AG04450 (cell line): ENCODE data around the gene RFX1. TPM values are rescaled to one million over a fixed set of nuclear protein-coding genes. Genes with fewer than 3 reads are reported as not detected.

Experiments
- CTCF ChIA-PET: fragments of 300-600, 350-600 bp; formaldehyde crosslinking; extraction: SDS; loops from one replicate; lab custom pipeline; 2022; ENCODE audit warnings: antibody characterized with exemption, inconsistent platforms; lab: Charles Lee
- POLR2A ChIA-PET: fragments of 350-600 bp; formaldehyde crosslinking; extraction: SDS; loops from one replicate; lab custom pipeline; 2021; ENCODE audit warnings: antibody characterized with exemption, inconsistent platforms; lab: Yijun Ruan, JAX
- DNase-seq: peaks from one replicate; pipeline ENCODE4 v3.0.0-alpha.2; 2011; ENCODE audit warnings: low read depth, low spot score
- H3K27ac ChIP-seq: one replicate; pipeline ENCODE4 v1.5.1; 2012; ENCODE audit warnings: low read depth, low read length, control low read depth
- H3K27me3 ChIP-seq: one replicate; pipeline ENCODE4 v1.6.0; 2012; ENCODE audit warnings: low read length; ENCODE audit not compliant: control insufficient read depth, insufficient read depth
- H3K4me3 ChIP-seq: 2 replicates; pipeline ENCODE4 v1.5.1; 2011; ENCODE audit warnings: mild to moderate bottlenecking, low read depth, low read length, control low read depth
- H3K9me3 ChIP-seq: 2 replicates; pipeline ENCODE4 v1.5.1; 2012; ENCODE audit warnings: low read length; ENCODE audit not compliant: control insufficient read depth, insufficient read depth
- polyA plus RNA-seq: library from polyadenylated mRNA; depleted of rRNA; stranded (reverse); fragments of >200 nt; gene quantifications from 2 replicates; pipeline ENCODE4 v1.2.3, GENCODE V29; 2011
- TF ChIP-seq, protein P1 (sequence below): IDR thresholded peaks from 2 replicates; pipeline ENCODE4 v1.5.1; 2011; ENCODE audit warnings: low read depth, low read length, control low read depth, inconsistent platforms

RFX1 gene
- polyA plus RNA-seq, 1 experiment: 0.38 TPM

DNA sequence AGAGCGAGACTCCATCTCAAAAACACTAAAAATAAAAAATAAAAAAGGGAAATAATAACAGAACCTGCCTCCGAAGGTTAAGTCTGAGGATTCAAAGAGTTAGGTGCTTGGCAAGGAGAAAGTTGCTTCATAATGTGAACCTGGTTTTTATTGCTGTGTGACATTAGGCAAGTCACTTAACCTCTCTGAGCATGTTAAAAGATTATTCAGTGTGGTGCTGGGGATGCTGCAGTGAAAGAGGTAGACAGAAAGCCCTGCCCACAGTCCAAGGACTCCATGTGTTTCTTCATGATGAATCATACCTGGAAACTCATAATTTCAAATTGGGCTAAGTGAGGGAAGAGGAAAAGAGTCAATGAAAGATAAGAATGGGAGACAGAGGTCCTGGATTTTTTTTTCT, 27.8 kb upstream of the RFX1 start:
- Histone ChIP-seq H3K27me3 (peaks cover 10% of the 10 kb centered on the region), H3K27ac (no peak overlapping the region), H3K9me3 (no peaks in the 10 kb centered on the region), H3K4me3 (no peak overlapping the region)
- CTCF ChIA-PET: interaction anchor here (0.6 to 1.2 kb wide), 2 partner anchors 41 to 168 kb away, joined by 3 to 7 read pairs; no protein-coding TSS in a partner anchor
- POLR2A ChIA-PET: no interaction called here
- DNase-seq: no peak
- TF ChIP-seq, protein P1, sequence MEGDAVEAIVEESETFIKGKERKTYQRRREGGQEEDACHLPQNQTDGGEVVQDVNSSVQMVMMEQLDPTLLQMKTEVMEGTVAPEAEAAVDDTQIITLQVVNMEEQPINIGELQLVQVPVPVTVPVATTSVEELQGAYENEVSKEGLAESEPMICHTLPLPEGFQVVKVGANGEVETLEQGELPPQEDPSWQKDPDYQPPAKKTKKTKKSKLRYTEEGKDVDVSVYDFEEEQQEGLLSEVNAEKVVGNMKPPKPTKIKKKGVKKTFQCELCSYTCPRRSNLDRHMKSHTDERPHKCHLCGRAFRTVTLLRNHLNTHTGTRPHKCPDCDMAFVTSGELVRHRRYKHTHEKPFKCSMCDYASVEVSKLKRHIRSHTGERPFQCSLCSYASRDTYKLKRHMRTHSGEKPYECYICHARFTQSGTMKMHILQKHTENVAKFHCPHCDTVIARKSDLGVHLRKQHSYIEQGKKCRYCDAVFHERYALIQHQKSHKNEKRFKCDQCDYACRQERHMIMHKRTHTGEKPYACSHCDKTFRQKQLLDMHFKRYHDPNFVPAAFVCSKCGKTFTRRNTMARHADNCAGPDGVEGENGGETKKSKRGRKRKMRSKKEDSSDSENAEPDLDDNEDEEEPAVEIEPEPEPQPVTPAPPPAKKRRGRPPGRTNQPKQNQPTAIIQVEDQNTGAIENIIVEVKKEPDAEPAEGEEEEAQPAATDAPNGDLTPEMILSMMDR: no peak

DNA sequence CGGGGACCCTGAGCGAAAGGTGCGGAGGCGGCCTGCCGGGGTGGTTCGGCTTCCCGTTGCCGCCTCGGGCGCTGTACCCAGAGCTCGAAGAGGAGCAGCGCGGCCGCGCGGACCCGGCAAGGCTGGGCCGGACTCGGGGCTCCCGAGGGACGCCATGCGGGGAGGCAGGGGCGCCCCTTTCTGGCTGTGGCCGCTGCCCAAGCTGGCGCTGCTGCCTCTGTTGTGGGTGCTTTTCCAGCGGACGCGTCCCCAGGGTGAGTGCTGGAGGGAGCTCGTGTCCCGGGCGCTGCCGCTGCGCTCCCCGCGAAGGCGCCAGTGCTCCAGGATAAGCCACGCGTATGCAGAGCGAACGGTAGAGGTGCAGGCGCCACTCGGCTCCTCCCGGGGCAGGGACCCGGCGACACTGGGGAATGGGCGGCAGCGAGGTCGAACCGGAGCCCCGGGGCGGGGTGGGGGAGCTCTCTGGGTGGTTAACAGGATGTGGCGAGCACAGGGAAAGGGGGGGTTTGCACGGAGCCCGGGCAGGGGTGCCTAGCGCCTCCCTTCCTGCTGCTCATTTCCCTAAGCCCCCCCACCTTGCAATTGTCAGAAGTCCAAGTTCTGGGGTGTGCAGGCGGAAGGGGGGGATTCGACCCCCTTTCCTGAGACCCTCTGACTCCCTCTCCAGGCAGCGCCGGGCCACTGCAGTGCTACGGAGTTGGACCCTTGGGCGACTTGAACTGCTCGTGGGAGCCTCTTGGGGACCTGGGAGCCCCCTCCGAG, 25.8 kb upstream of the RFX1 start, which contains the start of gene IL27RA:
TSS of gene IL27RA (plus strand) at position 44 of the 762 bp plus-strand sequence. CDS start at position 155, 111 bp downstream.
- ChIA-PET POLR2A (interaction anchor here (0.6 to 1.3 kb wide), 4 partner anchors 14 to 78 kb away, joined by 3 to 4 read pairs (median 4); partner anchors contain the start of gene RFX1), CTCF (interaction anchor here (0.6 to 1.4 kb wide), 9 partner anchors 8 to 116 kb away, joined by 3 to 13 read pairs (median 4); no protein-coding TSS in a partner anchor)
- H3K4me3 ChIP-seq: peak within 1 kb of the TSS; percentile 73
- no peak within 1 kb of the TSS for H3K27ac ChIP-seq
- no peak for DNase-seq
- TF ChIP-seq, protein P1: peak; percentile 75
- H3K27me3 ChIP-seq: peaks cover 20% of the 10 kb centered on the region
- H3K9me3 ChIP-seq: no peaks in the 10 kb centered on the region; the same call in 1 of the 2 replicates

DNA sequence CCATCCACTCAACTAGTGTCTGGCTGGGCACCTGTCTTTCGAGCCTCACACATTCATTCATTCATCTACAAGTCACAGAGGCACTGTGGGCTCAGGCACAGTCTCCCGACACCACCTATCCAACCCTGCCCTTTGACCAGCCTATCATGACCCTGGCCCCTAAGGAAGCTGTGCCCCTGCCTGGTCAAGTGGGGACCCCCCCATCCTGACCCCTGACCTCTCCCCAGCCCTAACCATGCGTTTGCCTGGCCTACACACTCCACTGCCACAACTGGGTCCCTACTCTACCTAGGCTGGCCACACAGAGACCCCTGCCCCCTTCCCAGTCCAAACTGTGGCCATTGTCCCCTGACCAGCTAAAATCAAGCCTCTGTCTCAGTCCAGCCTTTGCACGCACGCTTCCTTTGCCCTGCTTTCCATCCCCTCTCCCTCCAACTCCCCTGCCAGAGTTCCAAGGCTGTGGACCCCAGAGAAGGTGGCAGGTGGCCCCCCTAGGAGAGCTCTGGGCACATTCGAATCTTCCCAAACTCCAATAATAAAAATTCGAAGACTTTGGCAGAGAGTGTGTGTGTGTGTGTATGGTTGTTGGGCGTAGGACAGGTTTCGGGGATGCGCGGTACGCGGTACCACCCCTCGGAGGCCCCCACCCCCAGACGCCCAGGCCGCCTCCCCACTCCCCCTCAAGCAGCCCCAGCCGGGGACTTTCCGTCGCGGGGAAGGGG, 25.0 kb upstream of the RFX1 start:
- Histone ChIP-seq H3K4me3 (peak overlapping the region; percentile 73), H3K9me3 (no peaks in the 10 kb centered on the region; the same call in 1 of the 2 replicates), H3K27ac (no peak overlapping the region), H3K27me3 (peaks cover 20% of the 10 kb centered on the region)
- no peak for DNase-seq
- CTCF ChIA-PET: interaction anchor here (0.6 to 1.4 kb wide), 10 partner anchors 9 to 117 kb away, joined by 3 to 13 read pairs (median 4); no protein-coding TSS in a partner anchor
- TF ChIP-seq, protein P1: no peak
- POLR2A ChIA-PET: interaction anchor here (0.6 to 1.3 kb wide), 4 partner anchors 24 to 415 kb away, joined by 3 to 4 read pairs (median 4); partner anchors contain the start of gene RFX1

DNA sequence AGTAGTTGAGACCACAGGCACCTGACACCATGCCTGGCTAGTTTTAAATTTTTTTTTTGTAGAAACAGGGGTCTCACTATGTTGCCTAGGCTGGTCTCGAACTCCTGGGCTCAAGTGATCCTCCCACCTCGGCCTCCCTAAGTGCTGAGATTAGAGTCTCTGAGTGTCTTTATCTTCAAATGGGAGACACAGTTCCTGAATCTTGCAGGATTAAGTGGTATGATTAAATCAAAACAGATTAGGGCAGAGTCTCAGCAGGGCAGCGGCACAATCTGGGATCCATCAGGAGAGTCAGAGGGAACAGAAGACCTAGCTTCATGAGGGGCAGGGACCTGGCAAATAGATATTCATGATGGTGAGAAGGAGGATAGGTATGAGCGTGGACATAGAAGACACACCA, 22.8 kb upstream of the RFX1 start:
- CTCF ChIA-PET: interaction anchor here (1.1 to 1.5 kb wide), 2 partner anchors 30 to 43 kb away, joined by 3 to 6 read pairs; partner anchors contain the start of gene MISP3
- POLR2A ChIA-PET: no interaction called here

More for the DNA sequence above, 22.8 kb upstream of the RFX1 start:
- DNase-seq: no peak
- TF ChIP-seq, protein P1: no peak
- H3K27me3 ChIP-seq: peaks cover 20% of the 10 kb centered on the region
- H3K4me3 ChIP-seq: no peak overlapping the region
- H3K27ac ChIP-seq: no peak overlapping the region
- no peaks in the 10 kb centered on the region; the same call in 1 of the 2 replicates for H3K9me3 ChIP-seq
